ENCODE measurements around the gene ECE2.

The ECE2 gene

GRCh38 chr3:184235381-184236032, 40.3 kb upstream of the ECE2 start:
- in situ Hi-C loops (cut with HindIII; ENCODE audit: low pct_unique_long_range_greater_than_20kb, low sequenced_read_pairs): no loop called here
- TF ChIP-seq JUND (IDR thresholded peaks at IDR 0.05; ENCODE audit: low read depth): no peak
- no peak for DNase-seq (ENCODE audit: low read depth in 1 of 2, low spot score in 1 of 2)

- in situ Hi-C loops (cut with HindIII; ENCODE audit: low pct_unique_long_range_greater_than_20kb, low sequenced_read_pairs): no loop called here
- DNase-seq (ENCODE audit: low read depth in 1 of 2, low spot score in 1 of 2): peak in 1 of 2 experiments; percentile 2
- no peak for TF ChIP-seq JUND (IDR thresholded peaks at IDR 0.05; ENCODE audit: low read depth)
These were observed 39.8 kb upstream of the ECE2 start for GRCh38 chr3:184236033-184236410.

GRCh38 chr3:184236636-184237035, 39.2 kb upstream of the ECE2 start:
- no peak for DNase-seq (ENCODE audit: low read depth in 1 of 2, low spot score in 1 of 2)
- no peak for TF ChIP-seq JUND (IDR thresholded peaks at IDR 0.05; ENCODE audit: low read depth)
- in situ Hi-C loops (cut with HindIII; ENCODE audit: low pct_unique_long_range_greater_than_20kb, low sequenced_read_pairs): no loop called here

GRCh38 chr3:184237211-184237610, 38.6 kb upstream of the ECE2 start:
- no peak for DNase-seq (ENCODE audit: low read depth in 1 of 2, low spot score in 1 of 2)
- in situ Hi-C loops (cut with HindIII; ENCODE audit: low pct_unique_long_range_greater_than_20kb, low sequenced_read_pairs): no loop called here
- TF ChIP-seq JUND (IDR thresholded peaks at IDR 0.05; ENCODE audit: low read depth): no peak

- in situ Hi-C loops (cut with HindIII; ENCODE audit: low pct_unique_long_range_greater_than_20kb, low sequenced_read_pairs): no loop called here
- no peak for DNase-seq (ENCODE audit: low read depth in 1 of 2, low spot score in 1 of 2)
- TF ChIP-seq JUND (IDR thresholded peaks at IDR 0.05; ENCODE audit: low read depth): no peak
These were observed 38.0 kb upstream of the ECE2 start for GRCh38 chr3:184237807-184238206.

- no peak for TF ChIP-seq JUND (IDR thresholded peaks at IDR 0.05; ENCODE audit: low read depth)
- in situ Hi-C loops (cut with HindIII; ENCODE audit: low pct_unique_long_range_greater_than_20kb, low sequenced_read_pairs): no loop called here
- DNase-seq (ENCODE audit: low read depth in 1 of 2, low spot score in 1 of 2): no peak
These were observed 37.5 kb upstream of the ECE2 start for GRCh38 chr3:184238246-184238818.

- DNase-seq (ENCODE audit: low read depth in 1 of 2, low spot score in 1 of 2): no peak
- no peak for TF ChIP-seq JUND (IDR thresholded peaks at IDR 0.05; ENCODE audit: low read depth)
- in situ Hi-C loops (cut with HindIII; ENCODE audit: low pct_unique_long_range_greater_than_20kb, low sequenced_read_pairs): no loop called here
These were observed 36.6 kb upstream of the ECE2 start for GRCh38 chr3:184239221-184239620.

GRCh38 chr3:184239708-184240107, 36.1 kb upstream of the ECE2 start:
- no peak for DNase-seq (ENCODE audit: low read depth in 1 of 2, low spot score in 1 of 2)
- TF ChIP-seq JUND (IDR thresholded peaks at IDR 0.05; ENCODE audit: low read depth): no peak
- in situ Hi-C loops (cut with HindIII; ENCODE audit: low pct_unique_long_range_greater_than_20kb, low sequenced_read_pairs): no loop called here

- in situ Hi-C loops (cut with HindIII; ENCODE audit: low pct_unique_long_range_greater_than_20kb, low sequenced_read_pairs): no loop called here
- TF ChIP-seq JUND (IDR thresholded peaks at IDR 0.05; ENCODE audit: low read depth): no peak
- peak; percentile 78 to 92 for DNase-seq (ENCODE audit: low read depth in 1 of 2, low spot score in 1 of 2)
These were observed 35.3 kb upstream of the ECE2 start for GRCh38 chr3:184240384-184241140.

GRCh38 chr3:184241141-184241446, 34.7 kb upstream of the ECE2 start:
- in situ Hi-C loops (cut with HindIII; ENCODE audit: low pct_unique_long_range_greater_than_20kb, low sequenced_read_pairs): no loop called here
- no peak for DNase-seq (ENCODE audit: low read depth in 1 of 2, low spot score in 1 of 2)
- TF ChIP-seq JUND (IDR thresholded peaks at IDR 0.05; ENCODE audit: low read depth): no peak

GRCh38 chr3:184241447-184242296, 34.1 kb upstream of the ECE2 start:
- TF ChIP-seq JUND (IDR thresholded peaks at IDR 0.05; ENCODE audit: low read depth): no peak
- peak in 1 of 2 experiments; percentile 56 for DNase-seq (ENCODE audit: low read depth in 1 of 2, low spot score in 1 of 2)
- in situ Hi-C loops (cut with HindIII; ENCODE audit: low pct_unique_long_range_greater_than_20kb, low sequenced_read_pairs): no loop called here

GRCh38 chr3:184242297-184242685, 33.5 kb upstream of the ECE2 start:
- in situ Hi-C loops (cut with HindIII; ENCODE audit: low pct_unique_long_range_greater_than_20kb, low sequenced_read_pairs): no loop called here
- no peak for DNase-seq (ENCODE audit: low read depth in 1 of 2, low spot score in 1 of 2)
- TF ChIP-seq JUND (IDR thresholded peaks at IDR 0.05; ENCODE audit: low read depth): no peak

Data from T47D (cell line).